ENCODE data around the gene ESYT3.

DNA sequence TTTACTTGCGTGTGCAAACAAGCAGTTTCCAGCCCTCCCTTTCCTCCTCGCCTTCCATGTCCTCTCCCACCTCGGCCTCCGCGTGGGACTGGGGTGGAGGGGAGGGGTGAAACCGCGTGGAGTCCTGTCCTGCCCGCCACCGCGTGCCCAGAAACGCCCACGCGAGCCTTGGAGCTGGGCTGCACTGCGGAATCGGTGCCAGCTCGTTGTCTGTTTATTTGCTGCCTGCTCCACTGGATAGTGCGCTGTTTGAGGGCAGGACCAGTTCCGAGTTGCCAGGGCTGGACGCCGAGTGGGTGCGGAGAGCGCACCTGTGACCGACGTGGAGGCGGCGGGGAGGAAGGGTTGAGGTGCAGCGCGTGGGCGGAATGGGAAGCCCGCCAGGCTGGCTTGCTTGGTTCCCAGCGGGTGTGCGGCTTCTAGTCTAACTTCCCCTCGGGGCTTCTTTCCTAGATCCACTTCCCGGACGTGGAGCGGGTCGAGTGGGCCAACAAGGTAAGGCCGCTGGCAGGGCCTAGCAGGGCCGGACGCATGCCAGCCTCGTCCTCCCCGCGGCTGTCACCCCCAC, 17.3 kb downstream of the ESYT3 start:
- TF ChIP-seq, protein P1, sequence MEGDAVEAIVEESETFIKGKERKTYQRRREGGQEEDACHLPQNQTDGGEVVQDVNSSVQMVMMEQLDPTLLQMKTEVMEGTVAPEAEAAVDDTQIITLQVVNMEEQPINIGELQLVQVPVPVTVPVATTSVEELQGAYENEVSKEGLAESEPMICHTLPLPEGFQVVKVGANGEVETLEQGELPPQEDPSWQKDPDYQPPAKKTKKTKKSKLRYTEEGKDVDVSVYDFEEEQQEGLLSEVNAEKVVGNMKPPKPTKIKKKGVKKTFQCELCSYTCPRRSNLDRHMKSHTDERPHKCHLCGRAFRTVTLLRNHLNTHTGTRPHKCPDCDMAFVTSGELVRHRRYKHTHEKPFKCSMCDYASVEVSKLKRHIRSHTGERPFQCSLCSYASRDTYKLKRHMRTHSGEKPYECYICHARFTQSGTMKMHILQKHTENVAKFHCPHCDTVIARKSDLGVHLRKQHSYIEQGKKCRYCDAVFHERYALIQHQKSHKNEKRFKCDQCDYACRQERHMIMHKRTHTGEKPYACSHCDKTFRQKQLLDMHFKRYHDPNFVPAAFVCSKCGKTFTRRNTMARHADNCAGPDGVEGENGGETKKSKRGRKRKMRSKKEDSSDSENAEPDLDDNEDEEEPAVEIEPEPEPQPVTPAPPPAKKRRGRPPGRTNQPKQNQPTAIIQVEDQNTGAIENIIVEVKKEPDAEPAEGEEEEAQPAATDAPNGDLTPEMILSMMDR (IDR thresholded peaks at IDR 0.05) = no peak
- TF ChIP-seq POLR2A (IDR thresholded peaks at IDR 0.05) = no peak
